ENCODE data around the gene CAMK4.

GRCh38 chr5:111278858-111279504 lies 54.8 kb downstream of the CAMK4 start:
- TF ChIP-seq, protein P1, sequence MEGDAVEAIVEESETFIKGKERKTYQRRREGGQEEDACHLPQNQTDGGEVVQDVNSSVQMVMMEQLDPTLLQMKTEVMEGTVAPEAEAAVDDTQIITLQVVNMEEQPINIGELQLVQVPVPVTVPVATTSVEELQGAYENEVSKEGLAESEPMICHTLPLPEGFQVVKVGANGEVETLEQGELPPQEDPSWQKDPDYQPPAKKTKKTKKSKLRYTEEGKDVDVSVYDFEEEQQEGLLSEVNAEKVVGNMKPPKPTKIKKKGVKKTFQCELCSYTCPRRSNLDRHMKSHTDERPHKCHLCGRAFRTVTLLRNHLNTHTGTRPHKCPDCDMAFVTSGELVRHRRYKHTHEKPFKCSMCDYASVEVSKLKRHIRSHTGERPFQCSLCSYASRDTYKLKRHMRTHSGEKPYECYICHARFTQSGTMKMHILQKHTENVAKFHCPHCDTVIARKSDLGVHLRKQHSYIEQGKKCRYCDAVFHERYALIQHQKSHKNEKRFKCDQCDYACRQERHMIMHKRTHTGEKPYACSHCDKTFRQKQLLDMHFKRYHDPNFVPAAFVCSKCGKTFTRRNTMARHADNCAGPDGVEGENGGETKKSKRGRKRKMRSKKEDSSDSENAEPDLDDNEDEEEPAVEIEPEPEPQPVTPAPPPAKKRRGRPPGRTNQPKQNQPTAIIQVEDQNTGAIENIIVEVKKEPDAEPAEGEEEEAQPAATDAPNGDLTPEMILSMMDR (tag by site-specific recombination; IDR thresholded peaks at IDR 0.05) = peak; percentile 50
- TF ChIP-seq ZNF274 (IDR thresholded peaks at IDR 0.05; ENCODE audit: low read length) (no peak), ZNF274 (tag by site-specific recombination; IDR thresholded peaks at IDR 0.05; ENCODE audit: borderline replicate concordance) (no peak), ZNF140 (tag by site-specific recombination; IDR thresholded peaks at IDR 0.05) (no peak), HOXC10 (CRISPR knock-in tag; IDR thresholded peaks at IDR 0.05) (no peak), SETDB1 (IDR thresholded peaks at IDR 0.05; ENCODE audit: insufficient read length, low read length) (no peak), TCF7L2 (IDR thresholded peaks at IDR 0.05; ENCODE audit: borderline replicate concordance, low read depth, low read length) (no peak), ZNF571 (tag by site-specific recombination; IDR thresholded peaks at IDR 0.05) (no peak), ZNF621 (tag by site-specific recombination; IDR thresholded peaks at IDR 0.05) (no peak), ZSCAN18 (tag by site-specific recombination; IDR thresholded peaks at IDR 0.05) (no peak), MEIS1 (CRISPR knock-in tag; IDR thresholded peaks at IDR 0.05; ENCODE audit: borderline replicate concordance) (no peak), ZNF473 (tag by site-specific recombination; IDR thresholded peaks at IDR 0.05) (no peak)
- TF ChIP-seq, protein P2, sequence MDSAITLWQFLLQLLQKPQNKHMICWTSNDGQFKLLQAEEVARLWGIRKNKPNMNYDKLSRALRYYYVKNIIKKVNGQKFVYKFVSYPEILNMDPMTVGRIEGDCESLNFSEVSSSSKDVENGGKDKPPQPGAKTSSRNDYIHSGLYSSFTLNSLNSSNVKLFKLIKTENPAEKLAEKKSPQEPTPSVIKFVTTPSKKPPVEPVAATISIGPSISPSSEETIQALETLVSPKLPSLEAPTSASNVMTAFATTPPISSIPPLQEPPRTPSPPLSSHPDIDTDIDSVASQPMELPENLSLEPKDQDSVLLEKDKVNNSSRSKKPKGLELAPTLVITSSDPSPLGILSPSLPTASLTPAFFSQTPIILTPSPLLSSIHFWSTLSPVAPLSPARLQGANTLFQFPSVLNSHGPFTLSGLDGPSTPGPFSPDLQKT (IDR thresholded peaks at IDR 0.05; ENCODE audit: borderline replicate concordance, low read depth, low read length) = no peak
- TF ChIP-seq, protein P3, sequence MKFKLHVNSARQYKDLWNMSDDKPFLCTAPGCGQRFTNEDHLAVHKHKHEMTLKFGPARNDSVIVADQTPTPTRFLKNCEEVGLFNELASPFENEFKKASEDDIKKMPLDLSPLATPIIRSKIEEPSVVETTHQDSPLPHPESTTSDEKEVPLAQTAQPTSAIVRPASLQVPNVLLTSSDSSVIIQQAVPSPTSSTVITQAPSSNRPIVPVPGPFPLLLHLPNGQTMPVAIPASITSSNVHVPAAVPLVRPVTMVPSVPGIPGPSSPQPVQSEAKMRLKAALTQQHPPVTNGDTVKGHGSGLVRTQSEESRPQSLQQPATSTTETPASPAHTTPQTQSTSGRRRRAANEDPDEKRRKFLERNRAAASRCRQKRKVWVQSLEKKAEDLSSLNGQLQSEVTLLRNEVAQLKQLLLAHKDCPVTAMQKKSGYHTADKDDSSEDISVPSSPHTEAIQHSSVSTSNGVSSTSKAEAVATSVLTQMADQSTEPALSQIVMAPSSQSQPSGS (tag by site-specific recombination; IDR thresholded peaks at IDR 0.05; ENCODE audit: low read depth) = no peak
- TF ChIP-seq, protein P4, sequence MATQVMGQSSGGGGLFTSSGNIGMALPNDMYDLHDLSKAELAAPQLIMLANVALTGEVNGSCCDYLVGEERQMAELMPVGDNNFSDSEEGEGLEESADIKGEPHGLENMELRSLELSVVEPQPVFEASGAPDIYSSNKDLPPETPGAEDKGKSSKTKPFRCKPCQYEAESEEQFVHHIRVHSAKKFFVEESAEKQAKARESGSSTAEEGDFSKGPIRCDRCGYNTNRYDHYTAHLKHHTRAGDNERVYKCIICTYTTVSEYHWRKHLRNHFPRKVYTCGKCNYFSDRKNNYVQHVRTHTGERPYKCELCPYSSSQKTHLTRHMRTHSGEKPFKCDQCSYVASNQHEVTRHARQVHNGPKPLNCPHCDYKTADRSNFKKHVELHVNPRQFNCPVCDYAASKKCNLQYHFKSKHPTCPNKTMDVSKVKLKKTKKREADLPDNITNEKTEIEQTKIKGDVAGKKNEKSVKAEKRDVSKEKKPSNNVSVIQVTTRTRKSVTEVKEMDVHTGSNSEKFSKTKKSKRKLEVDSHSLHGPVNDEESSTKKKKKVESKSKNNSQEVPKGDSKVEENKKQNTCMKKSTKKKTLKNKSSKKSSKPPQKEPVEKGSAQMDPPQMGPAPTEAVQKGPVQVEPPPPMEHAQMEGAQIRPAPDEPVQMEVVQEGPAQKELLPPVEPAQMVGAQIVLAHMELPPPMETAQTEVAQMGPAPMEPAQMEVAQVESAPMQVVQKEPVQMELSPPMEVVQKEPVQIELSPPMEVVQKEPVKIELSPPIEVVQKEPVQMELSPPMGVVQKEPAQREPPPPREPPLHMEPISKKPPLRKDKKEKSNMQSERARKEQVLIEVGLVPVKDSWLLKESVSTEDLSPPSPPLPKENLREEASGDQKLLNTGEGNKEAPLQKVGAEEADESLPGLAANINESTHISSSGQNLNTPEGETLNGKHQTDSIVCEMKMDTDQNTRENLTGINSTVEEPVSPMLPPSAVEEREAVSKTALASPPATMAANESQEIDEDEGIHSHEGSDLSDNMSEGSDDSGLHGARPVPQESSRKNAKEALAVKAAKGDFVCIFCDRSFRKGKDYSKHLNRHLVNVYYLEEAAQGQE (tag by site-specific recombination; IDR thresholded peaks at IDR 0.05) = no peak

All from HEK293 (cell line).